SHP77 (cell line): Measurements from ENCODE around the gene COL18A1.
"Not testable (repeated sequence)": the region's sequence is repeated elsewhere in the genome, so short reads cannot be mapped to it uniquely, and the experiment has no call there.

Experiments
- DNase-seq, 2 experiments: peaks; one replicate each; lab custom pipeline; 2025; lab: John Stamatoyannopoulos, UW

COL18A1 gene

DNA sequence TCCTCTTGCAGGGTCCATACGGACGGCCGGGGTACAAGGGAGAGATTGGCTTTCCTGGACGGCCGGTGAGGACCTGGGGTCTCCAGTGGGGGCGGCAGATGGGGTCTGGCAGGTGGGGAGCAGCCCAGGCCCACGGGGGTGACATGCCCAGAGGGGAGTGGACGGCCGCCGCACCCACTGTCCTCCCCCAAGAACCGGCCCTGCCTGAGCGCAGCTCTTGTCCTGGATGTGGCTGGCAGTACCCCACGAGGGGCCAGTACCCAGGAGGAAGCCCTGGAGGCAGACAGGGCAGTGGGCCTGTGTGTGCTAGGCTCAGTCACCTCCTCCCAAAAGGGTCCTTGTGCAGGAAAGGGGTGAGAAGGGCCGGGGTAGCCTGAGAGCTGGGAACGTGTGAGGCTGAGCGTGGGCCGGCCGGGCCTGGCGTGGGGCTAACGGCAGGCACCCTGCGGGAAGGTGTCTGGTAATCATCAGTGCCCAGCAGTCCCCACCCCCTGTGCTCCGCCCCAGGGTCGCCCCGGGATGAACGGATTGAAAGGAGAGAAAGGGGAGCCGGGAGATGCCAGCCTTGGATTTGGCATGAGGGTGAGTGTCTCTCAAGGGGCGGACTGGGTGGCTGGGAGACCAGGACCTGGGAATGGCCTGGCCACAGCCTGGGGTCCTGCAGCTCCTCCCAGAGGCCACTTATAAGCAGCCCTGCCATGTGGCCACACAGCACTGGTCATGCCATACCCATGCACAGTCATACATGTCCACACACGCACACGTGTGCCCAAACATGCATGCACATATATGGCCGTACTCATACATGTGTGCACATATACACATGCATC lies 90.1 kb downstream of the COL18A1 start:
- no peak for DNase-seq

- DNase-seq, result no peak
These were observed 91.4 kb downstream of the COL18A1 start for GRCh38 chr21:45496151-45496967.

GRCh38 chr21:45496968-45497845 lies 92.2 kb downstream of the COL18A1 start:
- no peak for DNase-seq

DNA sequence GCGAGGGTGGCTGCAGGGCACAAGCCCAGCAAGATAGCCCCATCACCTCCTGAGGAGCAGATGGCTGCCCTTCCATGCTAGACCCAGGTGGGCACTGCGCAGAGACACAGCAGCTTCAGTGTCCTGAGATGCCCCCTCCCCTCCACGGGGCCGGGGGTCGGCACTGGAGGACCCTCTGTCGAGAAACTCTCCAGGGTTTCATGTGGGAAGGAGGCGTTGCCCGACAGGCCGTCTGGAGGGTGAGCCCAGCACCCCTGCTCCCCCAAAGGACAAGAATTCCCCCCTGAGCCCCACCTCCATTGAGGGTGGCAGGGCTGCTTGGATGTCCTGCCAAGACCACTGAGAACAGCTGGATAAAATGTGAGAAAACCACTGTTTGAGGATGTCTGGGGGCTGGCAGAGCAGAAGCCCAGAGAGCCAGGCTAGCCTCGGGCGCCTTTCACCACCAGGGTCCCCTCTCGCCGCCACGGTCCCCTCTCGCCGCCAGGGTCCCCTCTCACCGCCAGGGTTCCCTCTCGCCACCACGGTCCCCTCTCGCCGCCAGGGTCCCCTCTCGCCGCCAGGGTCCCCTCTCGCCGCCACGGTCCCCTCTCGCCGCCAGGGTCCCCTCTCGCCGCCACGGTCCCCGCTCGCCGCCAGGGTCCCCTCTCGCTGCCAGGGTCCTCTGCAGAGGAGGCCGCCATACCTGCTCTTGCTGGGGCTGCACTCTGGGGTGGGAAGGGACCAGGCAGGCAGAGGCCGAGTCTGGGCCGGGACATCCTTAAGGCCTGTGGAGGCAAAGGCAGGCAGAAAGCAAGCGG lies 93.1 kb downstream of the COL18A1 start:
- DNase-seq, result no peak

DNA sequence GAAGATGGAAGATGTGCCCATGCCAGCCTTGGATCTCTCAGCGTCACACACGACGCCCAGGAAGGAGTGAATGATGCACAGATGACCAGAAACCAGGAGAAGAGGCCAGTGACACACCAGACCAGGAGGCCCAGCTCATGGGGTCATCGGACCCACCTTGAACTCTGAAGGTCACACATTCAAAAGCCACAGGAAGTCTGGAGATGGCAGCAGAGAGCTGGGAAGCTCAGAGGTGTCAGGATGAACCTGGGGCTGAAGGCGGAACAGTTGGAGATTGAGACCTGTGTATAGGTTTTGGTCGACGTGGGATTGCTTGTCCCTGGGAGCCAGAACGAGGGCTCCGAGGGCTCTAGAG lies 93.7 kb downstream of the COL18A1 start:
- no peak for DNase-seq

DNA sequence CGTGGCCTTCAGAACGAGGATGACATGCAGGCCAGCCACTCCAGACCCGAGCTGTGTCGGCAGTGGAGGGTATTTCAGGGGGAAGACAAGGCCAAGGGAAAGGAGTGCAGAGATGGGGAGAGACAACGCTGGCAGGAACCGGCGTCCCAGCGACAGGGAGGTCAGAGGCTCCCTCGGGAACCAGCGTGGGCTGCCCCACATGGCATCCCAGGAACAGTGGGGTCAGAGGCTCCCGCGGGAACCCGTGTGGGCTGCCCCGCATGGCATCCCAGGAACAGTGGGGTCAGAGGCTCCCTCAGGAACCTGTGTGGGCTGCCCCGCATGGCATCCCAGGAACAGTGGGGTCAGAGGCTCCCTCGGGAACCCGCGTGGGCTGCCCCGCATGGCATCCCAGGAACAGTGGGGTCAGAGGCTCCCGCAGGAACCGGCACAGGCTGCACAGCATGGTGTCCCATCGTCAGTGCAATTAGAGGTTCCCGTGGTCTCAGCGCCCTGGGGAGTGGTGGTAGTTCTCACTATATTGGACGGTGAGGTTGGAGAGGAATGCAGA lies 94.3 kb downstream of the COL18A1 start:
- no peak for DNase-seq

DNA sequence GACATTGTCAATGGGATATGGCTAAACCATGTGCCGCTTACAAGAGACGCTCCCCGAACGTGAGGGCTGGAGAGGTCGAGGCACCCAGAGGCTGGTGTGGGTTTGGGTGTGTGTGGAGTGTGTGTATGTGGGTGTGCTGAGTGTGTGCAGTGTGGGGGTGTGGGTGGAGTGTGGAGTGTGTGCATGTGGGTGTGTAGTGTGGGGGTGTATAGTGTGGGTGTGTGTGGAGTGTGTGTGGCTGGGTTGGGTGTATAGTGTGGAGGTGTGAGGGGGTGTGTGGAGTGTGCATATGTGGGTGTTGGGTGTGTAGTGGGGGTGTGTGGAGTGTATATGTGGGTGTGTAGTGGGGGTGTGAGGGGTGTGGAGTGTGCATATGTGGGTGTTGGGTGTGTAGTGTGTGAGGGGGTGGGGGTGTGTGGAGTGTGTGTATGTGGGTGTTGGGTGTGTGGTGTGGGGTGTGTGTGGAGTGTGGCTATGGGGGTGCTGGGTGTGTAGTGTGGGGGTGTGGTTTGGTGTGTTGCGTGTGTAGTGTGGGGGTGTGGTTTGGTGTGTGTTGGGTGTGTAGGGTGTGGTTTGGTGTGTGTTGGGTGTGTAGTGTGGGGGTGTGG lies 95.1 kb downstream of the COL18A1 start:
- DNase-seq, result no peak

GRCh38 chr21:45501081-45502005 lies 96.4 kb downstream of the COL18A1 start:
- not testable (repeated sequence) for DNase-seq

DNA sequence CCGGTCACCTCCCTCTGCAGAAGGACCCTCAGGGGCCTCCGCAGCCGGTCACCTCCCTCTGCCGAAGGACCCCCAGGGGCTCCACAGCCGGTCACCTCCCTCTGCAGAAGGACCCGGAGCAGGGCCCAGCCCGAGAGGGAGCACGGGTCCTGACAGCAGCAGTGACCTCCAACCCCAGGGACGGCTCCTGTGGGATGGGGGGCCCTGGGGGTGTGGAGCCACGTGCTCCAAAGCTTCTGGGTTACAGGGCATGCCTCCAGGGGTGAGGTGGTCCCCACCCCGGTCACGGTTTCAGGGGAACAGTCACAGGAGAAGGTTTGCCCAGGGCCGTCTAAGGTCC lies 97.0 kb downstream of the COL18A1 start:
- DNase-seq, result no peak

DNA sequence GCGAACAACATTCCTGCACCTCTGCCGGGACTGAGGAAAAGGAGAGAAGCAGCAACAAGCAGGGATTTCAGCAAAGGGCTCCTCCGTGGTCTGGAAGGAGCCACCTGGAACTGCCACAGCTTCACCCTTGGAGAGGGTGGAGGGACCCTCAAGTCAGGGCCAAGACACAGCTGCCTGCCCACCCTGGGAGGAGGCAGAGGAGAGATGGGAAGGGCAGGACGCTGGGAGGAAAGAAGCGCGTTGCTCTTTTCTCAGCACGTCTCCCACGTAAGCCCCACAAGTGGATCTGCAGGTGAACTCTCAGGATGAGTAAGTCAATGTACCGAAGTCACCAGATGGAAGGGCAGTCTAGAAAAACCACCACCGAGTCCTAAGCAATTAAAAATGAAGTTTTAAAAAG lies 97.6 kb downstream of the COL18A1 start:
- DNase-seq, result no peak

- DNase-seq, result not testable (repeated sequence)
These were observed 98.3 kb downstream of the COL18A1 start for GRCh38 chr21:45503226-45503625.

- no peak for DNase-seq
These were observed 99.1 kb downstream of the COL18A1 start for GRCh38 chr21:45504021-45504515.

DNA sequence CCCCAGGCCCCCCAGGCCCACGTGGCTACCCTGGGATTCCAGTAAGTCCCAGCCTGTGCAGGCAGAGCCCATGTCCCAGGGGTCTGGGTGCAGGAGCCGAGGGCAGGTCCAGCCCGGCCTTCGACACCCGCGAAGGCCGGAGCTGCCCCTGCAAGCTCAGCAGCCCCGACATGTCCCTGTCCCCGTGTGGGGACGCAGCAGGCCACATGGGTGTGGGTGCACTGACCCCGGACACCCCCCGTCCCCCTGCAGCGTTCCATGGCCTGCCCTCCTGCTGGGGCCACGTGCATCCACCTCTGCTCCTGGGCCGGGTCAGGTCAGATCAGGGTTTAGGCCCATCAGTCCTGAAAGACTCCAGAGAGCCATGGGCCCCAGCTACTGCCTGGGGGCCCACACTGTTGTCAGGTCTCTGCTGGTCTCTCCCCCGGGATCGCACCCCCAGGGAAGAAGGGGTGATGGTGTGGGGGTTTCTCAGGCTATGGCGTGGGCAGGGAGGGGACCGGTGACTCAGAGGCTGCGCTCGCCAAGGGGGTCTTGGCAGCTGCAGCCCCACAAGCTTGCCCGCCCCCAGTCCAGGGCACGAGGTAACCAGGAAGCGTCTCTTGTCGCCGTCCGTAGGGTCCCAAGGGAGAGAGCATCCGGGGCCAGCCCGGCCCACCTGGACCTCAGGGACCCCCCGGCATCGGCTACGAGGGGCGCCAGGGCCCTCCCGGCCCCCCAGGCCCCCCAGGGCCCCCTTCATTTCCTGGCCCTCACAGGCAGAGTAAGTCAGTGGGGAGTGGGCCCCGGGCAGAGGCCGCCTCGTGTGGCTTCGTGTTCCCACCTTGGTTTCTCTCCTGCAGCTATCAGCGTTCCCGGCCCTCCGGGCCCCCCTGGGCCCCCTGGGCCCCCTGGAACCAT lies 99.8 kb downstream of the COL18A1 start:
- DNase-seq, result no peak

DNA sequence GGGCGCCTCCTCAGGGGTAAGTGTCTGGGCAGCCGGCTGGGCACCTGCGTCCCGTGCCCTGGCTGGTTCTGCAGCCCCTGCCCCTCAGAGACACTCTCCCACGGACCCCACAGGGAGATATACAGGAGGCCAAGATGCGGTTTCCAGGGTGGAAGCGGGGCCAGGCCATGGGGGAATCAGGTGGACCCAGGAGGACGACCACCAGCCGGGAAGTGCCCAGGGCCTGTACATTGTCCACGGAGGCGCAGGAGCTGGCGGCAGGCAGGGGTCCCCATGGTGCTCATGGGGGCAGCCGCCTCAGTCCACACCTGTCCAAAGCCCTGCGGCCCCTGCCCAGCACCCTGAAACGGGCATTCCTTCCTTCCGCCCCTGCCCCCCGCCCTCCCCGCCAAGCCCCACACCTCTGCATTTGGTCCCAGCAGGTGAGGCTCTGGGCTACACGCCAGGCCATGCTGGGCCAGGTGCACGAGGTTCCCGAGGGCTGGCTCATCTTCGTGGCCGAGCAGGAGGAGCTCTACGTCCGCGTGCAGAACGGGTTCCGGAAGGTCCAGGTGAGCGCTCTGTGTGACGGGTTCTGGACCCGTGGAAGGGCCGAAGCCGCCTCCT lies 100.6 kb downstream of the COL18A1 start:
- DNase-seq, result no peak

DNA sequence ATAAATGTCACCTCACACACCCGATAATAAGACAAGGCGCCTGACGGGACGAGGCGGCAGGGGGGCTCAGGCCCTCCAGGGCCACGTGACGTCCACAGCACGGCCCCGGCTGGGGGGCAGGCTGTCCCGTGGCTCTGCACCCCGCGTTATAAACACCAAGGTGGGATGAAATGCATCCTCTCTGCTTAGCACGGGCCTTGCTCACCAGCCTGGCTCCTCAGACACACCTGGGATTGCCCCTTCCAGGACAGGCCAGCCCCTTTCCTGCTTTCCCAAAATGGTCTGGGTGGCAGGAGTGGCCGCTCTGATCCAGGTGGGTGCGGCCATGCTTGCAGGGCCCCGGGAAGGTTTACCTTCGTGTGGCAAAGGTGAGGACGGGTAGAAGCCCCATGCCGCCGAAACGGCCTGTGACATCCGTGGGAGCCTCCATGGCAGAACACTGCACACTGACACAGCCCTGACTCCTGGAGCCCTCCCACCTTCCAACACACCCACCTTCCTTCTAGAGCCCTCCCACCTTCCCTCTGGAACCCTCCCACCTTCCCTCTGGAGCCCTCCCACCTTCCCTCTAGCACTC lies 101.4 kb downstream of the COL18A1 start:
- DNase-seq, result no peak

GRCh38 chr21:45506836-45507522 lies 102.0 kb downstream of the COL18A1 start:
- DNase-seq, result no peak

- no peak for DNase-seq
These were observed 102.5 kb downstream of the COL18A1 start for GRCh38 chr21:45507523-45507875.
